HG03139 (cell line): ENCODE results near the gene VBP1.
A peak's percentile ranks its signal among the peaks of the same experiment; 100 is the strongest.
"Not testable (repeated sequence)": the region's sequence is repeated elsewhere in the genome, so short reads cannot be mapped to it uniquely, and the experiment has no call there.

Experiments used
- ATAC-seq: cut with Tn5 transposase; IDR thresholded peaks from one replicate; pipeline ENCODE4 v1.9.1; 2021; ENCODE audit not compliant: unreplicated experiment

Gene VBP1

DNA sequence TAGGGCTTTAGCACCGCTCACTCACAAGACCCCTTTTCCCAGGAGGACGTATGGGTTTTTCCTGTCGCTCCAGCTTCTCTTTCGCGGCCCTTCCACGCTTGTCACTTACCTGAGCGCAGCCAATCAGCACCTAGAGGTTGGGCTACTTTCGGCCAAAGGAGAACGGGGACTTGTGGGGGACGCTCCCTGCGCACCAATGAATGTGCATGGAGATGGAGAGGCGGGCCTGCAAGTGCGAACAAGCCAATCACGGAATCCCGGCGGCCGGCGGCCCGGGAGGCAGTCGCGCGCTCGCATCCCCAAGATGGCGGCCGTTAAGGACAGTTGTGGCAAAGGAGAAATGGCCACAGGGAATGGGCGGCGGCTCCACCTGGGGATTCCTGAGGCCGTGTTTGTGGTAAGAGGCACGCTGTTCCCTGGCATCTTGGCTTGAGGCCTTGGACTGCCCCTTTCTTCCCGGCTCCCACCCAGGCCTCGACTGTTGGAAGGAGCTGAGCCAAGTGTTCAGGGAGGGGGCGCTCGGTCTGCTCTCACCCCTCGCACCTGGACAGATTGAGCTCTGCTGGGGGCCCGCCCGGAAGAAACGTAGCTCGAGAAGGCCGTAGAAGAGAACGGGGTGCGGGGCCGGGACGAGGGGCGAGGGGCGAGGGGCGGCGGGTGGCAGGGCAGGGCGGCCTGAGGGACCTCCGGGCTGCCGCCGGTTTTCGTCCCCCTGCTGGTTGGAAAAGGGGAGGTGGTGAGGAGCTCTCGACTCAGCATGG, at the start of gene VBP1:
VBP1 (plus strand) TSS at position 282 of the 761 bp plus-strand sequence; CDS start at position 305, 23 bp downstream.
- ATAC-seq: peak; percentile 98

- no peak for ATAC-seq
These were observed 46.4 kb upstream of the VBP1 start for GRCh38 chrX:155169881-155170280.

- ATAC-seq: no peak
These were observed 36.8 kb upstream of the VBP1 start for GRCh38 chrX:155179346-155179997.

DNA sequence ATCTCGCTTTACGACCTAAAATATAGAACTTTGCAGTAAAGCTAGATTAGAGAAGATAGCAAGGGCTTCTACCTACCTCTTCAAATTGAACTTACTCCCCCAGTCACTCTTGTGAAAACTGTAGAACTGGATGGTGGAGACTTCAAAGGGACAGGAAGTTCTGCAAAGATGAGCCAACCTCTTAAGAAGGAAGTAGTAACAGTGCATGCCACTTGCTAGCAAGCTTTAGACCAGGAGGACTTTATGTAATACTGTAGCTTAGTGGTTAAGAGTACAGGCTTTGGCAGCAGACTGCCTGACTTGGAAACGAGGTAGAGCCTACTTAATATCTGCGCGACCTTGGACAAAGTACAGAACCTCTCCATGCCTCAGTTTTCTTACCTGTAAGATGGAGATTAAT, 27.5 kb upstream of the VBP1 start:
- no peak for ATAC-seq

DNA sequence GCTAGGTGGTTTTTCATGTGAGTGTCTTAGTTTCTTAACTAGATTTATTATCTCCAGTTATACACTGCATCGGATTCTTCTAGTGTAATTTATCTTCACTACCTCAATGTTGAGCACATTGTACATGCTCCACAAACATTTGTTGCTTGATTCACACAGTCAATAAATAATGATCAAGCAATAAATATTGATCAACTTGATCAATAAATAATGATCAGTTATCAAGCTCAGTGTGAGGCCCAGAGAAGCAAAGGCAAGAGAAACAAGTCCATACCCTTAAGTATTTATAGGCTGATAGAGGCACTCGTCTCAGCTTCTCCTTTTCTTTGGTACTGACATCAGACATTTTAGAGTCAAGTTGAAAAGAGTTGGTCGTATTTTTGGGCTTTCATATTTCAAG, 5.1 kb upstream of the VBP1 start:
- ATAC-seq: no peak

DNA sequence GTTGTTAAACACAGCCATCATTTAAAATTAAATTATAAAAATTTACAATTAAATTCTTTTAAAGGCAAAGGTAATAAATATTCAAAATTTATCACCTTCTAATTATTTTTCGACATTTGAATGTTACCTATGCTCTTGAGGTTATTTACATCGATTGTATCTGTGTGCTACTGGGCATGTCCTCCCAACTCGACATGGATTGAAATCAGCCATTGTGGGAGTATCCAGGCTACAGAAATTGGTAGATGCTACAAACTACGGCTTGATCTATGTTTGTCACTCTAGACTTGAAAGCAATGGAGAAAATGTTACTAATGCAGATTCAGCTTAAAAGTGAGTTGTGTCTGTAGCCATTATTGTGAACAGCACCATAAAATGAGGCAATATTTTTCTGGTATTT, 2.5 kb upstream of the VBP1 start:
- no peak for ATAC-seq

- peak; percentile 22 for ATAC-seq
These were observed 649 bp upstream of the VBP1 start for GRCh38 chrX:155215443-155216178.

- ATAC-seq: no peak
These were observed 730 bp downstream of the VBP1 start for GRCh38 chrX:155216940-155217440.

DNA sequence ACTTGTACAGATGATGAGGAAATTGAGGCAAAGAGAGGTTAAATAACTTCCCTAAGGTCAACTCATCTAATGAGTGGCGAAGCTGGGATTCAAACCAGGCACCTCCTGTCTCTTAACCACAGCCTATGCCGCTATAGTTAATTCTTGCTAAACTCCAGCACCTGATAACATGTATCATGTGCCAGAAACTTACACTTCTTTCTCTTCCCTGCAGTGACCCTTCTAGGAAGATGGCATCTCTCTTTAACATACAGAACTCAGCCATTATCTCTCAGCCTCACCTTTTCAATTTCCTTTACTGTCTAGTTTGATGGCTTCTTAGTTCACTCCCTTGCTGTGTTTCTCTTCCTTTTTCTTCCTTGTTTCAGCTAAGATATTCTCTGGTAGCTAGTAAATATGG, 2.5 kb downstream of the VBP1 start:
- no peak for ATAC-seq

DNA sequence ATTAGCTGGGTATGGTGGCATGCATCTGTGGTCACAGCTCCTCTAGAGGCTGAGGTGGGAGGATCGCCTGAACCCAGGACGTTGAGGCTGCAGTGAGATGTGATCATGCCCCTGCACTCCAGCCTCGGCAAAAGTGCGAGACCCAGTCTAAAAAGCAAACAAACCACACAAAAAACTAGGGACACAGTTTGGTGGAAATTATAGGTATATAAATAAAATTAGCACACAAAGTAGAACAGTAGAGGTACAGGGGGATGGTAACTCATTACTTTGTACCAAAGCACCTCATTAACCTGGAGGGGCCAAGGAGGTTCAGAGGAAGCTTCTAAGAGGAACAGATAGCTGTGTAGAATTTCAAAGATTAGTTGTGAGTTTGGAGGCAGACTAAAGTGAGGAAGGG, 5.1 kb downstream of the VBP1 start:
- no peak for ATAC-seq

DNA sequence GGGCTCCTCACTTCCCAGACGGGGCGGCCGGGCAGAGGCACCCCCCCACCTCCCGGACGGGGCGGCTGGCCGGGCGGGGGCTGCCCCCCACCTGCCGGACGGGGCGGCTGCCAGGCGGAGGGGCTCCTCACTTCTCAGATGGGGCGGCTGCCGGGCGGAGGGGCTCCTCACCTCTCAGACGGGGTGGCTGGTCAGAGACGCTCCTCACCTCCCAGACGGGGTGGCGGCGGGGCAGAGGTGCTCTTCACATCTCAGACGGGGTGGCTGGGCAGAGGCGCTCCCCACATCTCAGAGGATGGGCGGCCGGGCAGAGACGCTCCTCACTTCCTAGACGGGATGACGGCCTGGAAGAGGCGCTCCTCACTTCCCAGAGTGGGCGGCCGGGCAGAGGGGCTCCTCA, 7.5 kb downstream of the VBP1 start:
- not testable (repeated sequence) for ATAC-seq

- ATAC-seq: no peak
These were observed 9.5 kb downstream of the VBP1 start for GRCh38 chrX:155225774-155226173.

GRCh38 chrX:155231163-155231562, 14.9 kb downstream of the VBP1 start:
- peak; percentile 86 for ATAC-seq

GRCh38 chrX:155235891-155236290, 19.6 kb downstream of the VBP1 start:
- ATAC-seq: no peak

- ATAC-seq: no peak
These were observed 21.5 kb downstream of the VBP1 start for GRCh38 chrX:155237719-155238118.

GRCh38 chrX:155242300-155242699, 26.0 kb downstream of the VBP1 start:
- no peak for ATAC-seq

DNA sequence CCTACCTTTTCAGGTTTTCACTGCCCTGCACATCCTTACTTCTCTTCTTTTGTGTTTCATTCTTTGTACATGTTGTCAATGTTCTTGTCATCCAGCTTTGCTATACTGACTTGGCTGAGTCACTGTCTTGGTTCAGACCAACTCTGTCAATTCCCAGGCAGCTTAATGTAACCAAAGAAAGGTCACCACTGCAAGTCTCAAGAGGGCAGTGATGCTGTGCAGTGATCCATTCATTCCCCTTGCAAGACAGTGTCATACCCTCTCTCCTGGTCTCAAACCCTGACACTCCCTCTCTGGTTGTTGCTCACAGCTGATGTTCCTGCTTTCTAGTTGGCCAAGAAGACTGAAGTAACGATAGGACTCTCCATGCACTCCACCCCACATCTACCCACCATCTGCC, 30.5 kb downstream of the VBP1 start:
- no peak for ATAC-seq

- ATAC-seq: no peak
These were observed 31.2 kb downstream of the VBP1 start for GRCh38 chrX:155247497-155247896.

DNA sequence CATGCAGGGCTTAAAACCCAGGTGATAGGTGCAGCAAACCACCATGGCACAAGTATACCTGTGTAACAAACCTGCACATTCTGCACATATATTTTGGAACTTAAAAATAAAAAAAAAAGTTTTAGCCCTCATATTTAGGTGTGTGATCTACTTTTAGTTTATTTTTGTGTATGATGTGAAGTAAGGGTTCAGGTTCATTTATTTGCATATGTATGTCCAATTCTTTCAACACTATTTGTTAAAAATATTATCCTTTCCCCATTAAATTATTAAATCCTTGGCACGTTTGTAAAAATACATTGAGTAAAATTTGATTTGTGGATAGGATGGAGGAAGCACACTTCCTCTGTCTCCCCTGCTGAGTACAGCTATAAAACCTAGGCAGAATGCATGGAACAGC, 35.1 kb downstream of the VBP1 start:
- ATAC-seq: no peak

- ATAC-seq: no peak
These were observed 43.5 kb downstream of the VBP1 start for GRCh38 chrX:155259752-155260151.

DNA sequence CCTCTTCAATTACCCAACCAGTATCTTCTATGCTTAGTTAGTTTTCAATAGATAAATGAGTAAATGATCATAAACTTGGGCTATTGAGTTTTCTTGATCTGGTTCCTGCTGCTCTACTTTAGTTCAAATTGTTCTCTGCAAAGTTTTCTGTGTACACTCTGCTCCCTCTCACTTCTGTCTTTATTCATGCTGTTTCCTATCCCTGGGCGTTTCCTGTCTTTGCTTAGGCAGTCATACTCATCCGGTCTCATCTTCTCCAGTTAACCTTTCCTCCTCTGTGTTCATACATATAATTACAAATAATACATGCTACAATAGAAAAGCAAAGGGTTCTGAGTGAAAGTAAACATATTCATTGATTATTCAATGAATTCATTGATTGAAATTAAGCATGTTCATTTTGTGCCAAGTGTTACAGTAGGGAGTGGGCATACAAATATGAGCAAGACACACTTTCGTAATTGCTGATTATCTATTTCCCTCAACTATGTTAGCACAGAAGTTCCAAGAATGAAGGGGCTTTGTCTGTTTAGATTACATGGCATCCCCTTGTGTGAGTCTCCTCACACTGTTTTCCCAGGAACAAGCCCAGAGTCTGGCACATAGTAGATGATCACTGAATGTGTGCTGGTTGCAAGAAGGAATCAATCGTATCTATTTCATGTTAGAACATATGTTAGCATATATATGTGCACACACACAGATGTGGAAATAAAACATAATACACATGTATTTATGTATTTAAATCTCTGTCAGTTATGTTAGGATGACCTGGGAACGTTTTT, 46.9 kb downstream of the VBP1 start:
- no peak for ATAC-seq
